ENCODE measurements around the gene RFWD3. TPM values are rescaled to one million over a fixed set of nuclear protein-coding genes. Genes with fewer than 3 reads are reported as not detected.
"Not testable (repeated sequence)": the region's sequence is repeated elsewhere in the genome, so short reads cannot be mapped to it uniquely, and the experiment has no call there.

RFWD3 gene
- total RNA-seq, 1 experiment from 2014 or later = 118 TPM

- intact Hi-C loops (cut with micrococcal nuclease; ENCODE audit: unreplicated experiment) = no loop called here
- ChIA-PET CTCF (no interaction called here), POLR2A (interaction anchor here (0.6 kb wide), 1 partner anchor 13 kb away, joined by 14 read pairs; the partner anchor contains the start of gene RFWD3)
- no peak overlapping the region for H3K4me3 ChIP-seq (ENCODE audit: low read depth, low read length)
- no peaks in the 10 kb centered on the region for H3K9me3 ChIP-seq
- no peak for DNase-seq
- no peaks in the 10 kb centered on the region for H3K9me3 Mint-ChIP-seq (ENCODE audit: unreplicated experiment)
- peaks cover 5% of the 10 kb centered on the region for H3K36me3 Mint-ChIP-seq (ENCODE audit: insufficient read depth, unreplicated experiment)
- no TSS peak for BruUV-seq (replicated peaks)
- 0 out of 2 replicates have a peak, but pooled peaks cover 3% of the 10 kb centered on the region for H3K4me1 ChIP-seq
- H3K27ac Mint-ChIP-seq (ENCODE audit: unreplicated experiment) = no peak overlapping the region
- H3K4me1 Mint-ChIP-seq (ENCODE audit: low read depth, unreplicated experiment) = peaks cover 7% of the 10 kb centered on the region
- no peaks in the 10 kb centered on the region for H3K27me3 ChIP-seq (replicated peaks; ENCODE audit: control insufficient read depth, insufficient read depth, low read length)
- no peaks in the 10 kb centered on the region for H3K27me3 Mint-ChIP-seq (ENCODE audit: insufficient read depth, unreplicated experiment)
- no peak overlapping the region for H3K4me3 Mint-ChIP-seq (ENCODE audit: unreplicated experiment)
- no peak for TF ChIP-seq CTCF (IDR thresholded peaks at IDR 0.05; ENCODE audit: insufficient read depth in 1 of 2, low read depth in 1 of 2, low read length in 1 of 2, severe bottlenecking in 1 of 2, unreplicated experiment in 1 of 2)
- H3K36me3 ChIP-seq (ENCODE audit: control insufficient read depth, insufficient read depth, low read length) = no peaks in the 10 kb centered on the region
These were observed 13.3 kb upstream of the RFWD3 start for GRCh38 chr16:74679983-74680382.

GRCh38 chr16:74677868-74678267 is 11.2 kb upstream of the RFWD3 start:
- Mint-ChIP-seq H3K9me3 (ENCODE audit: unreplicated experiment) (no peaks in the 10 kb centered on the region), H3K27ac (ENCODE audit: unreplicated experiment) (no peak overlapping the region), H3K27me3 (ENCODE audit: insufficient read depth, unreplicated experiment) (no peaks in the 10 kb centered on the region), H3K4me3 (ENCODE audit: unreplicated experiment) (no peak overlapping the region), H3K4me1 (ENCODE audit: low read depth, unreplicated experiment) (peaks cover 7% of the 10 kb centered on the region), H3K36me3 (ENCODE audit: insufficient read depth, unreplicated experiment) (no peaks in the 10 kb centered on the region)
- ChIA-PET POLR2A (no interaction called here), CTCF (no interaction called here)
- intact Hi-C loops (cut with micrococcal nuclease; ENCODE audit: unreplicated experiment) = no loop called here
- no peaks in the 10 kb centered on the region for H3K9me3 ChIP-seq
- DNase-seq = no peak
- H3K4me1 ChIP-seq = 0 out of 2 replicates have a peak, but pooled peaks cover 3% of the 10 kb centered on the region
- no peaks in the 10 kb centered on the region for H3K27me3 ChIP-seq (replicated peaks; ENCODE audit: control insufficient read depth, insufficient read depth, low read length)
- no TSS peak for BruUV-seq (replicated peaks)
- H3K36me3 ChIP-seq (ENCODE audit: control insufficient read depth, insufficient read depth, low read length) = no peaks in the 10 kb centered on the region
- TF ChIP-seq CTCF (IDR thresholded peaks at IDR 0.05; ENCODE audit: insufficient read depth in 1 of 2, low read depth in 1 of 2, low read length in 1 of 2, severe bottlenecking in 1 of 2, unreplicated experiment in 1 of 2) = no peak
- H3K4me3 ChIP-seq (ENCODE audit: low read depth, low read length) = no peak overlapping the region

GRCh38 chr16:74673876-74674275 is 7.2 kb upstream of the RFWD3 start:
- no peaks in the 10 kb centered on the region for H3K27me3 ChIP-seq (replicated peaks; ENCODE audit: control insufficient read depth, insufficient read depth, low read length)
- Mint-ChIP-seq H3K36me3 (ENCODE audit: insufficient read depth, unreplicated experiment) (no peaks in the 10 kb centered on the region), H3K9me3 (ENCODE audit: unreplicated experiment) (no peaks in the 10 kb centered on the region), H3K27me3 (ENCODE audit: insufficient read depth, unreplicated experiment) (no peaks in the 10 kb centered on the region), H3K4me1 (ENCODE audit: low read depth, unreplicated experiment) (no peaks in the 10 kb centered on the region), H3K27ac (ENCODE audit: unreplicated experiment) (no peak overlapping the region), H3K4me3 (ENCODE audit: unreplicated experiment) (no peak overlapping the region)
- H3K4me1 ChIP-seq = no peaks in the 10 kb centered on the region
- no peak overlapping the region for H3K4me3 ChIP-seq (ENCODE audit: low read depth, low read length)
- intact Hi-C loops (cut with micrococcal nuclease; ENCODE audit: unreplicated experiment) = no loop called here
- DNase-seq = no peak
- no TSS peak for BruUV-seq (replicated peaks)
- ChIA-PET CTCF (no interaction called here), POLR2A (no interaction called here)
- no peaks in the 10 kb centered on the region for H3K36me3 ChIP-seq (ENCODE audit: control insufficient read depth, insufficient read depth, low read length)
- no peak for TF ChIP-seq CTCF (IDR thresholded peaks at IDR 0.05; ENCODE audit: insufficient read depth in 1 of 2, low read depth in 1 of 2, low read length in 1 of 2, severe bottlenecking in 1 of 2, unreplicated experiment in 1 of 2)
- H3K9me3 ChIP-seq = no peaks in the 10 kb centered on the region

GRCh38 chr16:74668877-74669276 is 2.2 kb upstream of the RFWD3 start:
- POLR2A ChIA-PET; H3K4me1 ChIP-seq; H3K4me3 ChIP-seq (ENCODE audit: low read depth, low read length); H3K27me3 Mint-ChIP-seq (ENCODE audit: insufficient read depth, unreplicated experiment); BruUV-seq (replicated peaks); H3K9me3 Mint-ChIP-seq (ENCODE audit: unreplicated experiment); DNase-seq; H3K36me3 ChIP-seq (ENCODE audit: control insufficient read depth, insufficient read depth, low read length); H3K9me3 ChIP-seq; H3K27me3 ChIP-seq (replicated peaks; ENCODE audit: control insufficient read depth, insufficient read depth, low read length): not testable (repeated sequence)
- H3K36me3 Mint-ChIP-seq (ENCODE audit: insufficient read depth, unreplicated experiment) = peaks cover 31% of the 10 kb centered on the region
- H3K27ac Mint-ChIP-seq (ENCODE audit: unreplicated experiment) = peak overlapping the region; percentile 98
- intact Hi-C loops (cut with micrococcal nuclease; ENCODE audit: unreplicated experiment) = loop anchor here (5.0 kb wide), 1 partner anchor 143 kb away; no protein-coding TSS in a partner anchor
- peaks cover 12% of the 10 kb centered on the region for H3K4me1 Mint-ChIP-seq (ENCODE audit: low read depth, unreplicated experiment)
- CTCF ChIA-PET = interaction anchor here (2.5 kb wide), 1 partner anchor 194 kb away, joined by 13 read pairs; no protein-coding TSS in a partner anchor
- peak overlapping the region; percentile 95 for H3K4me3 Mint-ChIP-seq (ENCODE audit: unreplicated experiment)
